H9 (cell line): ENCODE results near the gene XPR1. TPM values are rescaled to one million over a fixed set of nuclear protein-coding genes. Genes with fewer than 3 reads are reported as not detected.

Source experiments
- DNase-seq: peaks from one replicate; pipeline ENCODE4 v3.0.0-alpha.2; 2017
- H2AFZ ChIP-seq: one replicate; pipeline ENCODE4 v1.6.1; 2013; ENCODE audit warnings: mild to moderate bottlenecking, low read length, control low read depth, moderate library complexity
- H2AK5ac ChIP-seq: 2 replicates; pipeline ENCODE4 v1.6.1; 2013; ENCODE audit warnings: low read length, control low read depth, mixed read lengths; ENCODE audit not compliant: insufficient read length
- H2BK120ac ChIP-seq: one replicate; pipeline ENCODE4 v1.6.1; 2013; ENCODE audit warnings: low read depth, mild to moderate bottlenecking, low read length, control low read depth, inconsistent platforms; ENCODE audit not compliant: poor library complexity, severe bottlenecking
- H2BK12ac ChIP-seq: 2 replicates; pipeline ENCODE4 v1.6.1; 2013; ENCODE audit warnings: low read length, control low read depth, mixed read lengths, low read depth; ENCODE audit not compliant: insufficient read length
- H2BK15ac ChIP-seq: 2 replicates; pipeline ENCODE4 v1.6.1; 2013; ENCODE audit warnings: low read depth, low read length, control low read depth
- H2BK20ac ChIP-seq: one replicate; pipeline ENCODE4 v1.6.1; 2013; ENCODE audit warnings: low read depth, mild to moderate bottlenecking, low read length, control low read depth, inconsistent platforms; ENCODE audit not compliant: poor library complexity, severe bottlenecking
- H2BK5ac ChIP-seq: 2 replicates; pipeline ENCODE4 v1.6.1; 2013; ENCODE audit warnings: low read length, control low read depth, mixed read lengths; ENCODE audit not compliant: insufficient read length
- H3K14ac ChIP-seq: 2 replicates; pipeline ENCODE4 v1.6.1; 2013; ENCODE audit warnings: low read length, control low read depth; ENCODE audit not compliant: insufficient read depth
- H3K18ac ChIP-seq: 2 replicates; pipeline ENCODE4 v1.6.1; 2013; ENCODE audit warnings: low read depth, mild to moderate bottlenecking, mixed read lengths, low read length, control low read depth; ENCODE audit not compliant: insufficient read length
- H3K23ac ChIP-seq: 2 replicates; pipeline ENCODE4 v1.6.1; 2013; ENCODE audit warnings: low read length, control low read depth, mixed read lengths, low read depth; ENCODE audit not compliant: insufficient read length
- H3K23me2 ChIP-seq: 2 replicates; pipeline ENCODE4 v1.6.1; 2013; ENCODE audit warnings: low read depth, mild to moderate bottlenecking, mixed read lengths, low read length, control low read depth; ENCODE audit not compliant: insufficient read length, poor library complexity, severe bottlenecking
- H3K27ac ChIP-seq: 2 replicates; pipeline ENCODE4 v1.5.1; 2013; ENCODE audit warnings: low read length, control low read depth, mixed read lengths, low read depth; ENCODE audit not compliant: insufficient read length
- H3K27me3 ChIP-seq: 2 replicates; pipeline ENCODE4 v1.6.1; 2013; ENCODE audit warnings: low read length, control low read depth, inconsistent platforms; ENCODE audit not compliant: insufficient read depth
- H3K4ac ChIP-seq: 2 replicates; pipeline ENCODE4 v1.6.1; 2013; ENCODE audit warnings: low read depth, mild to moderate bottlenecking, control low read depth, inconsistent platforms, low read length, moderate library complexity
- H3K4me1 ChIP-seq: 2 replicates; pipeline ENCODE4 v1.6.1; 2013; ENCODE audit warnings: low read length, control low read depth, inconsistent platforms; ENCODE audit not compliant: insufficient read depth
- H3K4me2 ChIP-seq: 2 replicates; pipeline ENCODE4 v1.6.1; 2013; ENCODE audit warnings: low read length, control low read depth, mixed read lengths; ENCODE audit not compliant: insufficient read length, insufficient read depth
- H3K56ac ChIP-seq: 2 replicates; pipeline ENCODE4 v1.6.1; 2013; ENCODE audit warnings: low read depth, mild to moderate bottlenecking, mixed read lengths, low read length, control low read depth; ENCODE audit not compliant: insufficient read length
- H3K79me1 ChIP-seq: 2 replicates; pipeline ENCODE4 v1.6.1; 2013; ENCODE audit warnings: low read depth, mild to moderate bottlenecking, moderate library complexity, low read length, control low read depth, inconsistent platforms; ENCODE audit not compliant: insufficient read depth, poor library complexity, severe bottlenecking
- H3K79me2 ChIP-seq: 2 replicates; pipeline ENCODE4 v1.6.1; 2013; ENCODE audit warnings: low read length, control low read depth, inconsistent platforms; ENCODE audit not compliant: insufficient read depth
- H3K9ac ChIP-seq: 2 replicates; pipeline ENCODE4 v1.6.1; 2013; ENCODE audit warnings: low read length, control low read depth, mixed read lengths; ENCODE audit not compliant: insufficient read length; ENCODE audit errors: extremely low read depth
- H3K9me3 ChIP-seq: one replicate; pipeline ENCODE4 v1.6.1; 2013; ENCODE audit warnings: low read depth, low read length, inconsistent platforms; ENCODE audit not compliant: control insufficient read depth
- H3T11ph ChIP-seq: one replicate; pipeline ENCODE4 v1.6.1; 2013; ENCODE audit warnings: mild to moderate bottlenecking, low read length, control low read depth, inconsistent platforms
- H4K20me1 ChIP-seq: one replicate; pipeline ENCODE4 v1.6.1; 2013; ENCODE audit not compliant: control insufficient read depth, insufficient read length, insufficient read depth
- H4K5ac ChIP-seq: 2 replicates; pipeline ENCODE4 v1.6.1; 2013; ENCODE audit warnings: low read depth, mild to moderate bottlenecking, mixed read lengths, low read length, control low read depth; ENCODE audit not compliant: insufficient read length
- H4K8ac ChIP-seq: replicated peaks from 2 replicates; pipeline ENCODE4 v1.6.1; 2013; ENCODE audit warnings: low read length, control low read depth, mixed read lengths, low read depth; ENCODE audit not compliant: insufficient read length
- H4K91ac ChIP-seq: 2 replicates; pipeline ENCODE4 v1.6.1; 2013; ENCODE audit warnings: low read depth, mild to moderate bottlenecking, moderate library complexity, mixed read lengths, low read length, control low read depth; ENCODE audit not compliant: insufficient read length
- H3K27ac Mint-ChIP-seq, 3 experiments: 2 replicates in 2 of 3; 3 replicates in 1 of 3; pipeline ENCODE4 v1.8.0; 2020 to 2021; ENCODE audit warnings: mixed read lengths in 3 of 3, mild to moderate bottlenecking in 1 of 3, moderate library complexity in 1 of 3
- H3K27me3 Mint-ChIP-seq: 2 replicates; pipeline ENCODE4 v1.8.0; 2021; ENCODE audit warnings: low read depth, mild to moderate bottlenecking, moderate library complexity, mixed read lengths
- H3K36me3 Mint-ChIP-seq, 3 experiments: 2 replicates in 2 of 3; 3 replicates in 1 of 3; pipeline ENCODE4 v1.8.0; 2020 to 2021; ENCODE audit warnings: low read depth in 3 of 3, mixed read lengths in 3 of 3; ENCODE audit not compliant: insufficient read depth in 1 of 3
- H3K4me1 Mint-ChIP-seq, 2 experiments: 2 replicates each; pipeline ENCODE4 v1.8.0; 2020; ENCODE audit warnings: mixed read lengths in 2 of 2
- H3K4me3 Mint-ChIP-seq, 2 experiments: 2 replicates in 1 of 2; 3 replicates in 1 of 2; pipeline ENCODE4 v1.8.0; 2020 to 2021; ENCODE audit warnings: mild to moderate bottlenecking in 2 of 2, mixed read lengths in 2 of 2, moderate library complexity in 1 of 2
- H3K9me3 Mint-ChIP-seq, 2 experiments: 2 replicates in 1 of 2; 3 replicates in 1 of 2; pipeline ENCODE4 v1.8.0; 2020; ENCODE audit warnings: mild to moderate bottlenecking in 2 of 2, mixed read lengths in 2 of 2, moderate library complexity in 1 of 2
- CTCF ChIP-seq: fragments of 200-600 bp; sonication (generic); conservative IDR thresholded peaks from 3 replicates; pipeline ENCODE4 v1.8.0; 2021; ENCODE audit warnings: antibody characterized with exemption, mild to moderate bottlenecking
- WGBS: extraction: QIAGEN DNeasy Blood & Tissue Kit; methylation state at CpG from one replicate; pipeline ENCODE4 v1.1.7; 2013; ENCODE audit warnings: missing lambda C conversion rate, low lambda C conversion rate, mixed read lengths; ENCODE audit not compliant: insufficient read length; ENCODE audit errors: extremely low coverage; 5-methylcytosine and 5-hydroxymethylcytosine counted together
- total RNA-seq: library from RNA; stranded (reverse); gene quantifications from 2 replicates; pipeline ENCODE4 v1.2.1, GENCODE V29; 2021

The XPR1 gene
- total RNA-seq, 1 experiment from 2014 or later: 34.1 TPM

- H3K79me2 ChIP-seq: no peaks in the 10 kb centered on the region
- no peak overlapping the region for H4K91ac ChIP-seq
- no peak overlapping the region for H2BK20ac ChIP-seq
- Mint-ChIP-seq H3K4me1 (peaks cover 9 to 16% of the 10 kb centered on the region in 2 experiments), H3K36me3 (peaks cover 1 to 6% (median 4%) of the 10 kb centered on the region in 3 experiments; a peak in 5 of 7 replicates), H3K27me3 (no peaks in the 10 kb centered on the region), H3K27ac (no peak overlapping the region), H3K9me3 (no peaks in the 10 kb centered on the region), H3K4me3 (no peak overlapping the region)
- no peaks in the 10 kb centered on the region for H3K23me2 ChIP-seq
- no peak overlapping the region for H3K4me2 ChIP-seq
- no peak overlapping the region for H2AK5ac ChIP-seq
- H3K56ac ChIP-seq: no peak overlapping the region
- H2AFZ ChIP-seq: no peak overlapping the region
- H3K14ac ChIP-seq: no peak overlapping the region
- H3K18ac ChIP-seq: no peak overlapping the region
- H3K4ac ChIP-seq: no peak overlapping the region
- H3K23ac ChIP-seq: no peak overlapping the region
- H3K9ac ChIP-seq: no peak overlapping the region
- no peak overlapping the region for H2BK15ac ChIP-seq
- H3K79me1 ChIP-seq: no peaks in the 10 kb centered on the region
- no peak overlapping the region for H3T11ph ChIP-seq
- H2BK12ac ChIP-seq: no peak overlapping the region
- H2BK120ac ChIP-seq: no peak overlapping the region
- no peaks in the 10 kb centered on the region for H3K4me1 ChIP-seq
- H4K8ac ChIP-seq: no peak overlapping the region
- H4K20me1 ChIP-seq: no peaks in the 10 kb centered on the region
- H4K5ac ChIP-seq: no peak overlapping the region
- no peak for DNase-seq
- H2BK5ac ChIP-seq: no peak overlapping the region
- no peak overlapping the region for H3K27ac ChIP-seq
- H3K27me3 ChIP-seq: no peaks in the 10 kb centered on the region
- no peaks in the 10 kb centered on the region for H3K9me3 ChIP-seq
- no CpG with 5 or more reads among the region's 1 CpG for WGBS
- no peak for TF ChIP-seq CTCF
Observed at GRCh38 chr1:180859306-180859705, 227.5 kb downstream of the XPR1 start.
